ENCODE measurements around the gene CBLB.

- TF ChIP-seq CTCF (IDR thresholded peaks at IDR 0.05; ENCODE audit: insufficient read depth, low read depth, low read length): no peak
- TF ChIP-seq EZH2 (IDR thresholded peaks at IDR 0.05; ENCODE audit: insufficient read depth, low read length): no peak
Measured at GRCh38 chr3:105775368-105775767, 93.4 kb downstream of the CBLB start.

All from astrocyte (in vitro differentiated cells and primary cell).